ENCODE measurements around the gene STRAP. TPM values are rescaled to one million over a fixed set of nuclear protein-coding genes. Genes with fewer than 3 reads are reported as not detected.
A peak's percentile ranks its signal among the peaks of the same experiment; 100 is the strongest.

STRAP gene
- total and polyA plus RNA-seq, 2 of the 13 experiments (the other 11 are each of a cell fraction or from before 2014, with no cell fraction given): 66.9 to 118 TPM

- TF ChIP-seq, protein P1, sequence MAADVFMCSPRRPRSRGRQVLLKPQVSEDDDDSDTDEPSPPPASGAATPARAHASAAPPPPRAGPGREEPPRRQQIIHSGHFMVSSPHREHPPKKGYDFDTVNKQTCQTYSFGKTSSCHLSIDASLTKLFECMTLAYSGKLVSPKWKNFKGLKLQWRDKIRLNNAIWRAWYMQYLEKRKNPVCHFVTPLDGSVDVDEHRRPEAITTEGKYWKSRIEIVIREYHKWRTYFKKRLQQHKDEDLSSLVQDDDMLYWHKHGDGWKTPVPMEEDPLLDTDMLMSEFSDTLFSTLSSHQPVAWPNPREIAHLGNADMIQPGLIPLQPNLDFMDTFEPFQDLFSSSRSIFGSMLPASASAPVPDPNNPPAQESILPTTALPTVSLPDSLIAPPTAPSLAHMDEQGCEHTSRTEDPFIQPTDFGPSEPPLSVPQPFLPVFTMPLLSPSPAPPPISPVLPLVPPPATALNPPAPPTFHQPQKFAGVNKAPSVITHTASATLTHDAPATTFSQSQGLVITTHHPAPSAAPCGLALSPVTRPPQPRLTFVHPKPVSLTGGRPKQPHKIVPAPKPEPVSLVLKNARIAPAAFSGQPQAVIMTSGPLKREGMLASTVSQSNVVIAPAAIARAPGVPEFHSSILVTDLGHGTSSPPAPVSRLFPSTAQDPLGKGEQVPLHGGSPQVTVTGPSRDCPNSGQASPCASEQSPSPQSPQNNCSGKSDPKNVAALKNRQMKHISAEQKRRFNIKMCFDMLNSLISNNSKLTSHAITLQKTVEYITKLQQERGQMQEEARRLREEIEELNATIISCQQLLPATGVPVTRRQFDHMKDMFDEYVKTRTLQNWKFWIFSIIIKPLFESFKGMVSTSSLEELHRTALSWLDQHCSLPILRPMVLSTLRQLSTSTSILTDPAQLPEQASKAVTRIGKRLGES (CRISPR knock-in tag; IDR thresholded peaks at IDR 0.05; ENCODE audit: borderline replicate concordance): no peak
- TF ChIP-seq ZFAT (CRISPR knock-in tag; conservative IDR thresholded peaks at IDR 0.05) (no peak), ZNF570 (CRISPR knock-in tag; IDR thresholded peaks at IDR 0.05; ENCODE audit: borderline replicate concordance) (no peak), FIP1L1 (IDR thresholded peaks at IDR 0.05; ENCODE audit: borderline replicate concordance, insufficient read depth, low read depth, low read length) (no peak), FOXA3 (CRISPR knock-in tag; IDR thresholded peaks at IDR 0.05) (peak; percentile 21; the same call in 1 of the 2 replicates), ZSCAN12 (CRISPR knock-in tag; IDR thresholded peaks at IDR 0.05) (no peak), MXI1 (IDR thresholded peaks at IDR 0.05; ENCODE audit: borderline replicate concordance, low read depth, low read length) (peak; percentile 57; the same call in 1 of the 3 replicates), KDM4B (CRISPR knock-in tag; IDR thresholded peaks at IDR 0.05) (no peak), SRY (CRISPR knock-in tag; IDR thresholded peaks at IDR 0.05) (peak; percentile 81), SMAD1 (CRISPR knock-in tag; IDR thresholded peaks at IDR 0.05; ENCODE audit: borderline replicate concordance, low read depth) (no peak), ZNF17 (CRISPR knock-in tag; IDR thresholded peaks at IDR 0.05) (no peak), MXD1 (CRISPR knock-in tag; IDR thresholded peaks at IDR 0.05) (peak; percentile 56; the same call in 1 of the 2 replicates), MYC (CRISPR knock-in tag; IDR thresholded peaks at IDR 0.05; ENCODE audit: borderline replicate concordance) (peak; percentile 42; the same call in 1 of the 2 replicates), ZMYM2 (CRISPR knock-in tag; IDR thresholded peaks at IDR 0.05) (no peak), FOXK1 (CRISPR knock-in tag; IDR thresholded peaks at IDR 0.05; ENCODE audit: borderline replicate concordance, low read depth) (no peak), ZNF282 (IDR thresholded peaks at IDR 0.05; ENCODE audit: partially characterized antibody) (no peak), CSRNP1 (CRISPR knock-in tag; IDR thresholded peaks at IDR 0.05) (no peak), TEAD3 (CRISPR knock-in tag; optimal IDR thresholded peaks at IDR 0.05; ENCODE audit: borderline replicate concordance) (peak; percentile 15), SAP130 (CRISPR knock-in tag; IDR thresholded peaks at IDR 0.05; ENCODE audit: low read depth) (peak; percentile 83)
- TF ChIP-seq, protein P2, sequence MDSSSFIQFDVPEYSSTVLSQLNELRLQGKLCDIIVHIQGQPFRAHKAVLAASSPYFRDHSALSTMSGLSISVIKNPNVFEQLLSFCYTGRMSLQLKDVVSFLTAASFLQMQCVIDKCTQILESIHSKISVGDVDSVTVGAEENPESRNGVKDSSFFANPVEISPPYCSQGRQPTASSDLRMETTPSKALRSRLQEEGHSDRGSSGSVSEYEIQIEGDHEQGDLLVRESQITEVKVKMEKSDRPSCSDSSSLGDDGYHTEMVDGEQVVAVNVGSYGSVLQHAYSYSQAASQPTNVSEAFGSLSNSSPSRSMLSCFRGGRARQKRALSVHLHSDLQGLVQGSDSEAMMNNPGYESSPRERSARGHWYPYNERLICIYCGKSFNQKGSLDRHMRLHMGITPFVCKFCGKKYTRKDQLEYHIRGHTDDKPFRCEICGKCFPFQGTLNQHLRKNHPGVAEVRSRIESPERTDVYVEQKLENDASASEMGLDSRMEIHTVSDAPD (CRISPR knock-in tag; IDR thresholded peaks at IDR 0.05): no peak
- TF ChIP-seq, protein P3, sequence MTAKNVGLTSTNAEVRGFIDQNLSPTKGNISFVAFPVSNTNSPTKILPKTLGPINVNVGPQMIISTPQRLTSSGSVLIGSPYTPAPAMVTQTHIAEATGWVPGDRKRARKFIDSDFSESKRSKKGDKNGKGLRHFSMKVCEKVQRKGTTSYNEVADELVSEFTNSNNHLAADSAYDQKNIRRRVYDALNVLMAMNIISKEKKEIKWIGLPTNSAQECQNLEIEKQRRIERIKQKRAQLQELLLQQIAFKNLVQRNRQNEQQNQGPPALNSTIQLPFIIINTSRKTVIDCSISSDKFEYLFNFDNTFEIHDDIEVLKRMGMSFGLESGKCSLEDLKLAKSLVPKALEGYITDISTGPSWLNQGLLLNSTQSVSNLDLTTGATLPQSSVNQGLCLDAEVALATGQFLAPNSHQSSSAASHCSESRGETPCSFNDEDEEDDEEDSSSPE (CRISPR knock-in tag; IDR thresholded peaks at IDR 0.05): peak; percentile 91
Observed at GRCh38 chr12:15910864-15911721, 28.9 kb downstream of the STRAP start, which contains the start of gene DERA (continued).

All from HepG2 (cell line).